ENCODE data around the gene TBX18.

TBX18 gene

GRCh38 chr6:84764332-84765049, at the start of gene TBX18:
Gene TBX18, minus strand, starts transcription at chr6:84764598. Its CDS starts 417 bp downstream, at chr6:84764181.
- Histone ChIP-seq H3K4me1 (ENCODE audit: insufficient read depth, insufficient read length) (peaks cover 5% of the 10 kb centered on the region), H3K27me3 (ENCODE audit: insufficient read depth, insufficient read length) (peaks cover 88% of the 10 kb centered on the region), H3K36me3 (ENCODE audit: insufficient read depth, insufficient read length, low read length) (no peaks in the 10 kb centered on the region), H3K9ac (ENCODE audit: insufficient read length, low read depth) (peak within 1 kb of the TSS; percentile 67), H3K4me3 (ENCODE audit: insufficient read length, low read depth) (peak within 1 kb of the TSS; percentile 50), H3K9me3 (ENCODE audit: insufficient read depth, low read length) (no peaks in the 10 kb centered on the region)
- DNase-seq (ENCODE audit: low read depth, low spot score), result peak; percentile 85
- TF ChIP-seq SUZ12 (IDR thresholded peaks at IDR 0.05; ENCODE audit: extremely low read depth, insufficient read depth, insufficient read length), result no peak

DNA sequence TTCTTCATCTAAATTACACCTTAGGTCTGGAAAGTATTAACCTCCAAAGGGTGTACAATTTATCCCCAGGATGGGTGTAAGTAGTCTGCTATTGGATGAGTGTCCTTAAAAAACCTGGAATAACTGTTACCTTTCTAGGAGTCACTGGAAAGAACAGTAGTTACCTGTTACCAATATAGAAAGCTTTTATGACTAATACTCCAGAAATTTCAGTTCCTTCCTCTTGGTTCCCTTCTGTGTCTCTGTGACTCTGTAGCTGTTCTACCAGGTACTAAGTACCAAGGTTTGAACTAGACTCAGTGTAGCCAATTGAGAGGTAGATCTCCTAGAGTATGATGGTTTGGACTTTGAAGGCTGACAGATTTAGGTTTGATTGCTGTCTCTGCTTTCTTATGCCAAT, 47.0 kb upstream of the TBX18 start:
- TF ChIP-seq SUZ12 (IDR thresholded peaks at IDR 0.05; ENCODE audit: extremely low read depth, insufficient read depth, insufficient read length) (no peak), ZNF274 (IDR thresholded peaks at IDR 0.05; ENCODE audit: low read depth, low read length) (no peak), YY1 (IDR thresholded peaks at IDR 0.05; ENCODE audit: insufficient read depth, insufficient read length) (no peak)
- Histone ChIP-seq H3K36me3 (ENCODE audit: insufficient read depth, insufficient read length, low read length) (no peaks in the 10 kb centered on the region), H3K4me1 (ENCODE audit: insufficient read depth, insufficient read length) (no peaks in the 10 kb centered on the region), H3K9ac (ENCODE audit: insufficient read length, low read depth) (no peak overlapping the region), H3K9me3 (ENCODE audit: insufficient read depth, low read length) (no peaks in the 10 kb centered on the region), H3K4me3 (ENCODE audit: insufficient read length, low read depth) (no peak overlapping the region), H3K27me3 (ENCODE audit: insufficient read depth, insufficient read length) (no peaks in the 10 kb centered on the region)
- DNase-seq (ENCODE audit: low read depth, low spot score), result no peak

- TF ChIP-seq SUZ12 (IDR thresholded peaks at IDR 0.05; ENCODE audit: extremely low read depth, insufficient read depth, insufficient read length), result no peak
- H3K36me3 ChIP-seq (ENCODE audit: insufficient read depth, insufficient read length, low read length), result no peaks in the 10 kb centered on the region
- no peaks in the 10 kb centered on the region for H3K4me1 ChIP-seq (ENCODE audit: insufficient read depth, insufficient read length)
- no peak for DNase-seq (ENCODE audit: low read depth, low spot score)
- no peaks in the 10 kb centered on the region for H3K9me3 ChIP-seq (ENCODE audit: insufficient read depth, low read length)
- no peak overlapping the region for H3K9ac ChIP-seq (ENCODE audit: insufficient read length, low read depth)
- no peaks in the 10 kb centered on the region for H3K27me3 ChIP-seq (ENCODE audit: insufficient read depth, insufficient read length)
- no peak overlapping the region for H3K4me3 ChIP-seq (ENCODE audit: insufficient read length, low read depth)
Observed at GRCh38 chr6:84809455-84809854, 45.1 kb upstream of the TBX18 start.

- no peak overlapping the region for H3K9ac ChIP-seq (ENCODE audit: insufficient read length, low read depth)
- no peaks in the 10 kb centered on the region for H3K27me3 ChIP-seq (ENCODE audit: insufficient read depth, insufficient read length)
- no peaks in the 10 kb centered on the region for H3K36me3 ChIP-seq (ENCODE audit: insufficient read depth, insufficient read length, low read length)
- DNase-seq (ENCODE audit: low read depth, low spot score), result no peak
- TF ChIP-seq SUZ12 (IDR thresholded peaks at IDR 0.05; ENCODE audit: extremely low read depth, insufficient read depth, insufficient read length), result no peak
- TF ChIP-seq YY1 (IDR thresholded peaks at IDR 0.05; ENCODE audit: insufficient read depth, insufficient read length), result no peak
- TF ChIP-seq ZNF274 (IDR thresholded peaks at IDR 0.05; ENCODE audit: low read depth, low read length), result no peak
- H3K4me3 ChIP-seq (ENCODE audit: insufficient read length, low read depth), result no peak overlapping the region
- H3K9me3 ChIP-seq (ENCODE audit: insufficient read depth, low read length), result no peaks in the 10 kb centered on the region
- no peaks in the 10 kb centered on the region for H3K4me1 ChIP-seq (ENCODE audit: insufficient read depth, insufficient read length)
Observed at GRCh38 chr6:84808491-84809061, 44.2 kb upstream of the TBX18 start.

DNA sequence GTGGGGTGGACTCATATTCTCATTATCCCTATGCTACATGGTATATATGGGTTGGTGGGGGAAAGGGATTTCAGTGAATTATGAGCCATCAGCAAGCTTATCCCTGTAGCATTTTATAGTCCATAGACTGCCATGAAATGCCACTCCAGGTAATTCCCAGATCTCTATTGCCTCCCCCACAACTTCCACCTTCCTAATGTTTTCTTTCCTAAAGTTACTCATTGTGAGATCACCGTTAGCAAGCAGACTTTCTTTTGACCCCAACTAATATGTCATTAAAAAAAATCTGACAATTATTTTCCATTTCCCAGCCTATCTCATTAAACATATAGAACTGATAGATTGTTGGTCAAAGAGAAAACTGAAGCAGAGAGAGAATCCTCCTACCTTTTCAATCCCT, 40.7 kb upstream of the TBX18 start:
- H3K4me3 ChIP-seq (ENCODE audit: insufficient read length, low read depth), result no peak overlapping the region
- DNase-seq (ENCODE audit: low read depth, low spot score), result no peak
- no peaks in the 10 kb centered on the region for H3K9me3 ChIP-seq (ENCODE audit: insufficient read depth, low read length)
- TF ChIP-seq ZNF274 (IDR thresholded peaks at IDR 0.05; ENCODE audit: low read depth, low read length), result no peak
- no peak for TF ChIP-seq YY1 (IDR thresholded peaks at IDR 0.05; ENCODE audit: insufficient read depth, insufficient read length)
- no peak for TF ChIP-seq SUZ12 (IDR thresholded peaks at IDR 0.05; ENCODE audit: extremely low read depth, insufficient read depth, insufficient read length)
- H3K36me3 ChIP-seq (ENCODE audit: insufficient read depth, insufficient read length, low read length), result no peaks in the 10 kb centered on the region
- no peaks in the 10 kb centered on the region for H3K27me3 ChIP-seq (ENCODE audit: insufficient read depth, insufficient read length)
- H3K9ac ChIP-seq (ENCODE audit: insufficient read length, low read depth), result no peak overlapping the region
- no peaks in the 10 kb centered on the region for H3K4me1 ChIP-seq (ENCODE audit: insufficient read depth, insufficient read length)

GRCh38 chr6:84804720-84805119, 40.3 kb upstream of the TBX18 start:
- TF ChIP-seq SUZ12 (IDR thresholded peaks at IDR 0.05; ENCODE audit: extremely low read depth, insufficient read depth, insufficient read length), result no peak
- TF ChIP-seq ZNF274 (IDR thresholded peaks at IDR 0.05; ENCODE audit: low read depth, low read length), result no peak
- no peak for TF ChIP-seq YY1 (IDR thresholded peaks at IDR 0.05; ENCODE audit: insufficient read depth, insufficient read length)
- Histone ChIP-seq H3K9ac (ENCODE audit: insufficient read length, low read depth) (no peak overlapping the region), H3K4me3 (ENCODE audit: insufficient read length, low read depth) (no peak overlapping the region), H3K27me3 (ENCODE audit: insufficient read depth, insufficient read length) (no peaks in the 10 kb centered on the region), H3K36me3 (ENCODE audit: insufficient read depth, insufficient read length, low read length) (no peaks in the 10 kb centered on the region), H3K9me3 (ENCODE audit: insufficient read depth, low read length) (no peaks in the 10 kb centered on the region), H3K4me1 (ENCODE audit: insufficient read depth, insufficient read length) (no peaks in the 10 kb centered on the region)
- DNase-seq (ENCODE audit: low read depth, low spot score), result no peak

DNA sequence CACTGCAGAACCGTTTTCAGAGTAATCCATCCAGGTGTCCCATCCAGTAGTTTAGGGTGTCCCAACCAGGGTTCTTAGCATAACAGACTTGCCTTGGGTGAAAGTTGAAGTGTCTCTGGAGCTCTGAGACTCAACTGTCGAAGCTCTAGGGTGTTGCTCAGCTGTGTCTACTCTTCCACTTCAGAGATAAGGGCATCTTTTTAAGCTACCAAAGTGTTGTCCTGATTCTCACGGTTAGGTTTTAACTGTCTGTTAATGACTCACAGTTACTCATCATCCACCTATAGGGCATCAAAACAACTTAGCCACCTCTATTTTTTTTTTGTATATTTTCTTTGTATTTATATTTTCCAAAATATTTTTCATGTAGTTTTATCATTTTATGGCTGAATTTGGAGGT, 36.9 kb upstream of the TBX18 start:
- Histone ChIP-seq H3K4me3 (ENCODE audit: insufficient read length, low read depth) (no peak overlapping the region), H3K9me3 (ENCODE audit: insufficient read depth, low read length) (no peaks in the 10 kb centered on the region), H3K36me3 (ENCODE audit: insufficient read depth, insufficient read length, low read length) (no peaks in the 10 kb centered on the region), H3K27me3 (ENCODE audit: insufficient read depth, insufficient read length) (no peaks in the 10 kb centered on the region), H3K4me1 (ENCODE audit: insufficient read depth, insufficient read length) (no peaks in the 10 kb centered on the region), H3K9ac (ENCODE audit: insufficient read length, low read depth) (no peak overlapping the region)
- TF ChIP-seq YY1 (IDR thresholded peaks at IDR 0.05; ENCODE audit: insufficient read depth, insufficient read length) (no peak), ZNF274 (IDR thresholded peaks at IDR 0.05; ENCODE audit: low read depth, low read length) (no peak), SUZ12 (IDR thresholded peaks at IDR 0.05; ENCODE audit: extremely low read depth, insufficient read depth, insufficient read length) (no peak)
- DNase-seq (ENCODE audit: low read depth, low spot score), result no peak
